ENCODE data around the gene CCDC141.

CCDC141 gene

DNA sequence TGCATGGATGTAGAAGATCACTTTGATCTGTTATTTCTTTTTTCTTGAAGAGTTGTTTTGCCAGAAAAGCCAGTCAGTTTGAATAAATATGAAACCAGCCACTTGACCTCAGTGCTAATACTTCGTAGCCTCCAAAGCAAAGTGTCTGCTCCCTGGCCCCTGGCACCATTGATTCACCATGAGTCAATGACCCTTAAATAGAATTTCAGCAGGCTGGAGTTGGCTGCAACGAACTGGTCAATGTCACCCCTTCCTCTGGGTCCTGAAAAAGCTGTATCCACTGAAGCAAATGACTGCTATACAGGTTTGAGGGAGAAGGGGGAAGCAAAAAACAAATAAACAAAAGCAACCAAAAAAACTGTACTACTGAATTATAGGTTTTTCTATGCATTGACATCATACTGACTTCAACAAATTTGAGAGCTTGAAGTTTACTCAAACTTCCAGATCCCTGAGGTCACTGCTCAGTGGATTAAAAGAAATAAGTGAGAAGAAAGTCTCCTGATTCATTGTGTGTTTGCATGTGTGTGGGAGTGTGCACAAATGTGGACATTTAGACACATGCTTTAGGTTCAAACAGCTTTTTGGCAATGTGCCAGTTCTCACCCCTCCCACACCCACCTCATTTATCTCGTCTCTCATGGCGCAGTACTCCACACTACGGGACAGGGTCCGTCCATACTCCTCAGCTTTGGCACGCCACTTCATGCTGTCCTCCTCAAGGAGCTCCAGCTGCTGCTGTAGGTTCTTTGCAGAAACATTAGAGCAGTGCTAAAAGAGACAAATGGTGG lies 184.6 kb downstream of the CCDC141 start:
- no peak for DNase-seq (ENCODE audit: low read depth)

- DNase-seq (ENCODE audit: low read depth) = no peak
Observed at GRCh38 chr2:178863856-178864620, 185.9 kb downstream of the CCDC141 start.

DNA sequence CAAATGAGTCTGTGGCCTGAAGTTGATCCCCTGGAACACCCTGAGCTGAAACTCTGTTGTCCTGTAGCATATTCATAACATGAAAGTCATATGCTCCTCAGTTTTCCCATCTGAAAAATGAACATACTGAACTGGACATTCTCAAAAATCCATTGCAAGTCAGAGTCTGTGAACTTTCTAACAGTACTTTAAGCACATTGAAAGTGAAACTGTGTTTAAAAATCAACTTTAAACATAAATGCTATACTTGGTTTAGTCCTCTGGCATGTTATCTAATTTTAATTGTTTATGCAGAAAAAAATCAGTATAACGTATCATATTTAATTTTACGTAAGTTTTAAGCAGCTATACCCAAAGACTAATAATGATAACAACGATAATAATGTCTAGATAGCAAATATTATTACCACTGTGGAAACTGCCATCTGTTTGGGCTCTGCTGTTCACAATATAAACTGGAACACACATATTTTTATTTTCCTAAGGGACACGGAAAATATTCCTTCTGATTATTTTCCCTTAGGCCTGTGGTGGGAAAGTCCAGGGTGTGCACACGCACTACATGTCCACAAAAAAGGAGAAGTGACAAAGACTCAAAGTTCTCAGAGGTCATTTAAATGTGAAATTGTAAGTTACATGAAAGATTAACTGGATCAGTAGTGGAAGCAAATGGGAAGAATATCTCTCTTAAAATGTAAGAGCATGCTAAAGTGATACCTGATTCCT lies 186.6 kb downstream of the CCDC141 start:
- no peak for DNase-seq (ENCODE audit: low read depth)

DNA sequence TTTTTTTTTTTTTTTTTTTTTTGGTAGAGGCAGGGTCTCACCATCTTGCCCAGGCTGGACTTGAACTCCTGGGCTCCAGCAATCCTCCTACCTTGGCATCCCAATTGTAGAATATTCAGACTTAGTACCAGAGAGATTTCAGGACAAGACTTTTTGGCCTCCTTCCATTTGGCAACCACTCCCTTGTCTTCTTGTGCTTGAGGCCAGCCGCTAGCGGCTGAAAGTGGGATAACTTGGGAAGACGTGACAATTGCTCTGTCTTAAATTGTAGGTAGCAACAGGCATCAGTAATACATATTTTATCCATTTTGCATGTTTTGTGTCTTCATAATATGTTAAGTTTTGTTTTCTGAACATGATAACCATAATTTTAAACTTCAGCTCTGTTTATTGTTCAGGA lies 189.4 kb downstream of the CCDC141 start:
- DNase-seq (ENCODE audit: low read depth) = no peak

DNA sequence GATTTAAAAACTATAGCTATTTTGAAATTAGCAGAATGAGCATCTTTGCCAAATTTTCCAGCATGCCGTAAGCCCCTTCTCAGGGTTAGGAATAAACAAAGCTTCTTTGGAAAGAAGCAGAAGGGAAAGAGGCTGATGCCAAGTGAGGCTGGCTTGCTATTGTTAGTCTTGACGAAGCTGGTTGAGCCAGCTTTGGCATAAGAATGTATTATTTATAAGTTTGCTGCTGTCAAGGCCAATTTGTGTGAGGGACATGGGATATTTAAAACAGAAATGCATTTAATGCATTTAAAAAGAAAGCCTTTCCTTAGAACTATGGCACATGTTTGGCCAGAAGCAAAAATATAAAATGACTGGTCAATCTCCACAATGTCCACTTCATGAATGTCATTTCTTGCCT lies 190.2 kb downstream of the CCDC141 start:
- no peak for DNase-seq (ENCODE audit: low read depth)

DNA sequence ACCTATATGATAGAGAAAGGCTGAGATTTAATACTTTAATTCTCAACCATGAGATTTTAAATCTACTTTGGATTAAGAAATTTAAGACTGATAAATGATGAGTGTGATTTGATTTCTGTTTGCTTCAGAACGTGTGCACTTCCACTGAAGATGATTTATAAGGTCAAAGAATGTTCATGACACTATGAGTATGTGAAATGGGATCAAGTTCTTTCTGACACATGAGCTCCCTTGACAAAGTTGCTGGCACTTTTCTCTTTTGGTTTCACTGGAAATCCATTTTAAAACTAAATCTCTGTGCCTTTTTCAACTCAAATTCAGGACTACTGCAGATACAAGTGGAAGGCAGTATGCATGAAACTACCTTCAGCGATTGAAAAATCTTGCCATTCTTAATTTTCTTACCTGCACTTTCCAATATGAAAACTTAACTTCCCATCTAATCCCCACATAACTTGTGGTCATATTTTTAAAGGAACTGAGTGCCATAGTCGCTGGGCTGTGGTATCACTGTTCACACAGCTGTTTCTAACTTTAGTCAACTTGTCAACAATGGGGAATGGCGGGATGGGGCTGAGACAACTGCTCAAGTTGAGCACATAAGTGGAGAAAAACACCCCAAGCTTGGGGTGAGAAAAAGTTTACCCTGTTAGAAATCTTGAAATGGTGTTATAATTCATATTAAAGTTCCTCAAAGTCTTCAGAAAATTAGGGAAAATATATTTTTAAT lies 190.9 kb downstream of the CCDC141 start:
- no peak for DNase-seq (ENCODE audit: low read depth)

GRCh38 chr2:178855151-178855550 lies 194.8 kb downstream of the CCDC141 start:
- DNase-seq (ENCODE audit: low read depth) = no peak

- no peak for DNase-seq (ENCODE audit: low read depth)
Observed at GRCh38 chr2:178848335-178848734, 201.6 kb downstream of the CCDC141 start.

- DNase-seq (ENCODE audit: low read depth) = no peak
Observed at GRCh38 chr2:178846458-178846802, 203.5 kb downstream of the CCDC141 start.

GRCh38 chr2:178845566-178846457 lies 204.1 kb downstream of the CCDC141 start:
- no peak for DNase-seq (ENCODE audit: low read depth)

DNA sequence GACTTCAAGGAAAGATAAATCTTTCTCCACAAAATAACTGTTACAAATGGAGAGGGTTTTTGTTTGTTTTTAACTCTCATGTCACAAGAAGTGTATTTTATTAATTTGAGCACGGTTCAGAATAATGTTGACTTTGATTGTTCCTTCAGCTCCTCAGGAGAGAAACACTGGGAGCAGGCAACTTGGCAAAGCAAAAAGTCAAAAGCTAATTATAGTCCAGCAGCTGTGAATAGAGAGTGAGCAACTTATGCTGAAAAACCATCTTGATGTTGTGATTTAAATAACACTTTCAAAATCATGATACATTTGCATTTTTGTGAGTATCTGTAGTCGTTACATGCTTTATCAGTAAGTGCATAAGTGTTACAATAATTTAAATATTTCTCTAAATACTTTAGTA lies 205.2 kb downstream of the CCDC141 start:
- DNase-seq (ENCODE audit: low read depth) = no peak

DNA sequence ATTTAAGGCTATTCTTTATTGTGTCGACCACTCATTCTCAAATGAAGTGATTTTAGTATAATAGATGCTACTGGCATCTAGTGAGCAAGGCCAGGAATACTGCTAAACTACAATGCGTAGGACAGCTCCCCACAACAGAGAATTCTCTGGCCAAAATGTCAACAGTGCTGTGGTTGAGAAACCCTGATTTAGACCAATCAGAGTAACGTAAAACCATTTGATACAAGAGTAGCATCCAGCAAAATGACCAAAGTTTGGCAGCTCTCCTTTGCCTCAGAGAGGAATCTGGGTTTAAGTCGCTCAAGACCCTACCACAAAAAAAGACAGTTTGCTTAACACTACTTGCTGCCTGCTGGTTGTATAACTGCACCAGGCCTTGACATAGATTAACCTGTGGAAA lies 205.7 kb downstream of the CCDC141 start:
- DNase-seq (ENCODE audit: low read depth) = no peak

DNA sequence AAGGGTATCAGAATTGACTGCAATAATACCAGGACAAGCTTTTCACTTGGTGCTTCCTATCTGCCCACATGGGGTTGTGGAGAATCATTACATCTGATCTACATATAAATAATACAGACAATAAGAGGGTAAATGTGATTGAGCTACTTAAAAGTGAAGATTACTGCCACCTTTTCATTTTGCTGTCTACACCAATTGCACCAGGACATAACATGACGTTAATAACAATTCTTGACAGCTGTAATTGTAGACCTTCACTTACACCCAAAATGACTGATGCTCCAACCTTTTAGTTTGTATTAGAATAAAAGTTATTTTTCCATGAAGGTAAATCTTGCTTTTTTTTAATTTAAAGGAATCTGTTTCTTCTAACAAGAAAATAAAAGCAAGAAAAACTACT lies 206.2 kb downstream of the CCDC141 start:
- DNase-seq (ENCODE audit: low read depth) = no peak

DNA sequence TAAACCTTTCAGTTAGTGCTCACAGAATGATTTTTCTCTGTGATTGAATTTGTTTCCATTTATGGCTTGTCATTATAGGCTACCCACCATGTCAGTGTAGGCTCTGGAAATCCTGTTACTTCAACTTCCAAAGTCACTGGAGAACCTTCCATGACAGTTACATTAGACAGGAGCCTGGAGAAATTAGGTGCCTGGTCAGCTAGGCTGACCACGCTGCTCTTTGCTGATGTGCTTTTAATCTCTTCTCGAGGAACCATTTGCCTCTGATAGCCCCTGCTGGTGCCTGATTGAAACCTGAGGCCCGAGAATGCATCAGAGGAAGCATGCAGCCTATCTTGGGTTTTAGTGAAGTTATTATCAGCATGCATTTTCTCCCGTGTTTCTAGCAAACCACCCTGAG lies 213.1 kb downstream of the CCDC141 start:
- DNase-seq (ENCODE audit: low read depth) = no peak

DNA sequence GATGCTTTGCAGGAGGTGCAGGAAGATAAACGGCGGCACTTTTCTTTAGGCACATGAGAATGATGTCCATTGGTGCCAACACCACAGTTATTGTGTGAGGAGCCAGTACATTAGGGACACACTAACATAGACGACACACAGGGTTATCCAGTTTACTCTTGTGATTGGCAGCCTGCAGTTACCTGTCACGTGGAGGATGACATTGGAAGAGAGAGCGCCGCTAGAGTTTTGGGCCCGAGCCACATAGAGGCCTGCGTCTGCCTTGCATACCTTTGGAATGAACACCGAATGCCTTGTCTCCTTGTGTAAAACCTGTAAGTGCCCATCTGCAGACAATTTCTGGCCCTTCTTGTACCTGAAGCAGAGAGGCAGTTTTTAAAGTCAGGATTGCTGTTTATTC lies 215.9 kb downstream of the CCDC141 start:
- DNase-seq (ENCODE audit: low read depth) = no peak

- DNase-seq (ENCODE audit: low read depth) = no peak
Observed at GRCh38 chr2:178833382-178833781, 216.6 kb downstream of the CCDC141 start.

- no peak for DNase-seq (ENCODE audit: low read depth)
Observed at GRCh38 chr2:178830451-178830850, 219.5 kb downstream of the CCDC141 start.

- DNase-seq (ENCODE audit: low read depth) = no peak
Observed at GRCh38 chr2:178829981-178830380, 220.0 kb downstream of the CCDC141 start.

- no peak for DNase-seq (ENCODE audit: low read depth)
Observed at GRCh38 chr2:178829299-178829960, 220.5 kb downstream of the CCDC141 start.

DNA sequence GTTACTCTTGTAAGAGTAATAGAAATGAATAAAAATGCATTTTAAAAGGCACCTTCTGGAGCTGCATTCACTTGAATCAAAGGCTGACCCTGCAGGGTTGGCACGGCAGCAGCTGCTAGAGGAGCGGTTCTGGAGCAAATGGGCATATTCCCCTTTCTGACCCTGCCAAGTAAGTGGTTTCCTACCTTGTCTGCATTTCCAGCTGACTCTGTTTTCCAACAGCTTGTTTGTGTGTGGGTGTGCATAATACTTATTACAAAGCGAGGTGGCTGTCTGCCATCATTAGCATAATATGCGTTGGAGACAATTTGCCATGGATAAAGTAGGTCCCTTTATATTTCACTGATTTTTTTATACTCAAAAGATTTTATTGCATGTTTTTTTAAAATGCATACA lies 221.5 kb downstream of the CCDC141 start:
- DNase-seq (ENCODE audit: low read depth) = no peak
